Stimulated activated CD8-positive, alpha-beta memory T cell treated with anti-CD3 and anti-CD28 coated beads, Interleukin-15, amount 100 ng/mL, for 4 hours (primary cell): ENCODE measurements around the gene ERC1.
"Not testable (repeated sequence)": the region's sequence is repeated elsewhere in the genome, so short reads cannot be mapped to it uniquely, and the experiment has no call there.

Experiments
- DNase-seq, 2 donors: peaks; one replicate each; pipeline ENCODE4 v3.0.0-alpha.2; 2020; ENCODE audit warnings: low read depth in 2 of 2

Gene ERC1

DNA sequence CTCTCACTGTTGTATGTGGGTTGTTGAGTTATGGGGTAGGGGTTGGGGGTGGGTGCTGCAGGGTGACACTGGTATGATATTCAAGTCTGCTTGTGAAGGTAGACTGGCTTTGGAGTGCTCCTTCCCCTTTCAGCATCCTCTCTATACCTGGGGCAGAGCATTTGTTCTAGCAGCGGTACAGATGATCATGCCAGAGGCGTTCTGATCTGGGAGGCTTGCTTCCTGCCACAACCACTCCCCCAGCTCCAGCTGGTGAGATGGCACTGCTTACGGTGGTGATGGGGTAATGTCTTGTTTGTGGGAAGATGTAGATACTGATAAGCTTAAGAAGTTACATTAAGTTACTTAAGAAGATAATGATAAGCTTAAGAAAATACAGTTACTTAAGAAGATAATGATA is 131.8 kb downstream of the ERC1 start:
- peak in 1 of 2 donors; percentile 11 for DNase-seq

DNA sequence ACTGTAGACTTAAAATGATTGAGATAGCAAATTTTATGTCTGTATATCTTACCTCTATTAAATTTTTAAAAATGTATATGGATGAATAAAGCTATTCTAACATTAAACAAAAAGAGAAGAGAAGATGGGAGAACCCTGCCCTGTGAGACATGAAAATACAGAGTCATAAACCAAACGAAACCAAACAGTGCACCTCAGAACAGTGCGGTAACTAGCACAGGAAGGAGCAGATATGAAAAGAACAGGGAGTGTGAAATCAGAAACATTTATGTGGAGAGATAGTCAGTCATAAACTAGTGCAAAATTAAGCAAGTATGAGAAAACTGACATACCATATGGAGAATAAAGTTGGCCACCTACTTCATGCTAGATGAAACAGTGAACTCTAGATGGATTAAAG is 135.1 kb downstream of the ERC1 start:
- DNase-seq, result no peak

DNA sequence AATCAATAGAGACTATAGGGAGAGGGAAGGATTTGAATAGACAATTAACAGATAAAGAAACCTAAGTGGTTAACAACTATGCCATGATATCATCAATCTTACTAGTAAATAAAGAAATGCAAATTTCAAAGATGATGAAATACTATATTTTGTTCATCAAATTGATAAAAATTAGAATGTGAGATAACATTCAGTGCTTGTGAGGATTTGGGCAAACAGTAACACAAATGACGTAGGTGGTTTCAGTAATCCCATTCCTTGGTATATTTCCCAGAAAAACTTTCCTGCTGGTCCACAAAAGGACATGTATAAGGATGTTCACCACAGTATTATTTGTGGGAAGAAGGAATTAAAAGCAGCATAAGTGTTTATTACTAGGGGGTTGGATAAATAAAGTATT is 136.0 kb downstream of the ERC1 start:
- DNase-seq, result no peak

DNA sequence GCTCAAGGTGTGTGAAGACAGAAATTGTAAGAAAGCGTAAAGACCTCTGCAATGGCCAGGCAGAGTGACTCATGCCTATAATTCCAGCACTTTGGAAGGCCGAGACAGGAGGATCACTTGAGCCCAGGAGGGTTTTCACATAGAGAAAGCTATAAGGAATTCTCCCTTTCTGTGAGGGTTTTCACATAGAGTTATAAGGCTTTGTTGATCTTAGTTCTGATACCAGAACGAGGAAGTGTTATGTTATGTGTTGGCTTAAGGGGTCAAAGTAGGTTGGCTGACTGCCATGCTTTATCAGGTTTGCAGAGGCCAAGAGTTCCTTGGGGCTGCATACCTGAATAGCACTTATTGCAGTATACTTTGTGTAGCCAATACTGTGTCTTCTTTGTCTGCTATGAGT is 139.1 kb downstream of the ERC1 start:
- no peak for DNase-seq

DNA sequence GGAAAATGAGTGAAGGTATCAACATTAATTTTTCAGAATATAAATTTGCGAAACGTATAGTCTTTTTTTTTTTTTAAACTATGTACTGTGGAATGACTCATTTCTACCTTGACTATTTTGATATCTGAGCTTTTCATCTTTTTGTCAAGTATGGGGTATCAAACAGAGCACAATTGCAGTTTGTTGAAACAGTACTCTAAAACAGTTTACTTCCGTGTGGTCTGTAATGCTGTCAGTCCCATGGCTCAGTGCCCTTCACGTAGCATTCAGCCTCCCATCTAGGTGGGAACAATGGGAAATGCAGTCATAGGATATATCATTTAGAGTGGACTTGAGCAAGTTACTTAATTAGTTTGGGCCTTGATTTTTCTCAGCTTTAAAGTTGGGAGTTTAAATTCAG is 139.5 kb downstream of the ERC1 start:
- no peak for DNase-seq

DNA sequence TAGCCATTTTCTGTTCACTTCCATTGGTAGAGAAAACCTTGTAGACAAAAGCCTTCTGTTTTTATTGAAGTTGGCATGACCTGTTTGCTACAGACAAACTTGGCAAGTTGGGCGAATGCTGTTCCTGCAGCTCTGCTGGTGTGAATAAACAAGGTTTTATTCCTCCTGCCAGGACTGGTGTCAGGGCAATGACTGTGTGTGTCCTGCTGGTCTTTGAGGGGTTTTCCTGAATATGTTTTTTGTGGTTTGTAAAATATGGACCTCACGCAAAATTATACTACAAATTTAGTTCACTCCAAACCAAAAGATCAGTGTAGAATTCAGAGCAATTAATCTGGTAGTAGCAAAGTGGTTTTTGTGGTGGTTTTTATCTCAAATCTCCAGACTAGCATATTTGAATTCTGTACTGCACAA is 140.8 kb downstream of the ERC1 start:
- no peak for DNase-seq

DNA sequence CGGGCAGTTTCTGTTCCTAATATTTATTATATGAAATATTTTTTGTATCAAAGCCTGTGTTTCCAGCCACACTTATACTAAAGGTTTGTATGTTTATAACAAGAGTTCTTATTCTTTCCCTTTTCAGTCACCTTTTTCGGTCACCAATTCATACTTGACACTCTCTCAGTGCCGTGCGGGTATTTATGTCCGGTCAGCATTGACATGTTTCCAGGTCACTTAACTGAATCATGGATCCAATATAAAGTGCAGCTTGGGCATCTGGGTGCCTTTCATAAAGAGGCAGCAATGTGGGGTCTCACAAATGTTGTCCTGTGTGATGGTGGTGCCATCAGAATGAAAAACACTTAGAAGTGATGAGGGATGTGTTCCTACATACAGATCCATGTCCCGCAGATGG is 141.3 kb downstream of the ERC1 start:
- DNase-seq, result no peak

DNA sequence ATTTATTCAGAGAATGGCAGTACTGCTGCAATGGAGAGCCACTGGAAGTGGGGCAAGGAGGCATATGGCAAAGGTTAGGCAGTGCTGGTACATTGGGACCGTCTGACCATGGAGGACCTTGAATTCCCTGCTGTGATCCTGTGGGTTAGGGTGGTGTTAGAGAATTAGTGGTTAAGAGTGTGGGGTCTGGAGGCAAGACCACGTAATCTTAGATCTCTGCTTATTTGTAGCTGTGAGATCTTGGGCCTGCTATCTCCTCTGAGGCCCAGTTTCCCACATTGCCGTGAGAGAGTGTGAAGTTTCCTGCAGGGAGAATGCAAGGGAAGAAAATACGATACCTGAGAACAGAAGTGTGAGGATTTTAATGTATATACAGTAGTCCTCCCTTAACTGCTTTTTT is 147.7 kb downstream of the ERC1 start:
- no peak for DNase-seq

DNA sequence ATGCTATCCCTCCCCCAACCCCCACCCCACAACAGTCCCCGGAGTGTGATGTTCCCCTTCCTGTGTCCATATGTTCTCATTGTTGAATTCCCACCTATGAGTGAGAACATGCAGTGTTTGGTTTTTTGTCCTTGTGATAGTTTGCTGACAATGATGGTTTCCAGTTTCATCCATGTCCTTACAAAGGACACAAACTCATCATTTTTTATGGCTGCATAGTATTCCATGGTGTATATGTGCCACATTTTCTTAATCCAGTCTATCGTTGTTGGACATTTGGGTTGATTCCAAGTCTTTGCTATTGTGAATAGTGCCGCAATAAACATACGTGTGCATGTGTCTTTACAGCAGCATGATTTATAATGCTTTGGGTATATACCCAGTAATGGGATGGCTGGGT is 155.7 kb downstream of the ERC1 start:
- DNase-seq, result not testable (repeated sequence)

DNA sequence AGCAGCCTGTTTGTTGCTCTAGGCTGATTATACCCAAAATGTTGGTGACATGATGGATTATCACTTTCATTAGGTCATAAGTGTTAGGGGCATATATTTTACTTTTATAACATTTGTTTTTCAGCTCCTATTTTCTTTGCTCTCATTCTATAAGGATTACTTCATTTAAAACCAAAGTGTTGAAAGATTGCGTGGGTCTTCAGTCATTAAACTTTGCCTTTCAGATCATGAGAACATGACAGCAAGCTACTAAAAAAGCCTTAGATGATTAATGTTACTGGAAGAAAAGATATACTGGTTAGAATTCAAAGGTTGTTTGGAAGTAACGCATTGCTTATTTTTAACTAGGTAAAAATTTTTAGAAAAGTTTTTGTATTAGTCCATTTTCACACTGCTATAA is 156.8 kb downstream of the ERC1 start:
- no peak for DNase-seq

DNA sequence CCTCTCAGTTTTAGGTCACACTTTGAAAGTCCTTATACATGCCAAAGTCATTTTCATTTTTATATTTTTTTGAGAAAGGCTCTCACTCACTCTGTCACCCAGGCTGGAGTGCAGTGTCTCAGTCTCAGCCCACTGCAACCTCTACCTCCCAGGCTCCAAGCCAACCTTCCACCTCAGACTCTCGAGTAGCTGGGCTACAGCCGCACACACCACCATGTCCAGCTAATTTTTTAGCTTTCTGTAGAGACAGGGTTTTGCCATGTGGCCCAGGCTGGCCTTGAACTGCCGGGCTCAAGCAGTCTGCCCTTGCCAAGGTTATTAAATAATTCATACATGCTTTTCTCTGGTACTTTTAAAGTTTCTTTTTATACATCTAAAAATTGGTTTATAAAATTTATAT is 166.0 kb downstream of the ERC1 start:
- no peak for DNase-seq

DNA sequence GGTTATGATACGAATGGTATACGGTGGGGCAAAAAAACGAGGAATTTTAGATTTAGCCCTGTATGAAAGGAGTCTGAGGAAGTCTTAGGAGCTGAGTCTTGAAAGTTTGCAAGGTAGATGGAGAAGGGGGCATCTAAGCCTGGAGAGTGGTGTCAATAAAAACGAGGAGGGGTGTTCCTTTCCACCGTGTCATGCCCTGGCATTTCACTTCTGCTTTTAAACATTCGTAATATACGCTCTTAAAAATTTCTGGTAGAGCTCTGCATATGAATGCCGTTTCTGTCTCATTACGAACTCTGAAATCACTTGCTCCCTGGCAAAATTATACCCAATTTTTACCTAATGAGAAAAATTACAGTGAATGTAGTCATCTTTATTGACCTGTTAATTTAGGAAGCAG is 170.2 kb downstream of the ERC1 start:
- no peak for DNase-seq

DNA sequence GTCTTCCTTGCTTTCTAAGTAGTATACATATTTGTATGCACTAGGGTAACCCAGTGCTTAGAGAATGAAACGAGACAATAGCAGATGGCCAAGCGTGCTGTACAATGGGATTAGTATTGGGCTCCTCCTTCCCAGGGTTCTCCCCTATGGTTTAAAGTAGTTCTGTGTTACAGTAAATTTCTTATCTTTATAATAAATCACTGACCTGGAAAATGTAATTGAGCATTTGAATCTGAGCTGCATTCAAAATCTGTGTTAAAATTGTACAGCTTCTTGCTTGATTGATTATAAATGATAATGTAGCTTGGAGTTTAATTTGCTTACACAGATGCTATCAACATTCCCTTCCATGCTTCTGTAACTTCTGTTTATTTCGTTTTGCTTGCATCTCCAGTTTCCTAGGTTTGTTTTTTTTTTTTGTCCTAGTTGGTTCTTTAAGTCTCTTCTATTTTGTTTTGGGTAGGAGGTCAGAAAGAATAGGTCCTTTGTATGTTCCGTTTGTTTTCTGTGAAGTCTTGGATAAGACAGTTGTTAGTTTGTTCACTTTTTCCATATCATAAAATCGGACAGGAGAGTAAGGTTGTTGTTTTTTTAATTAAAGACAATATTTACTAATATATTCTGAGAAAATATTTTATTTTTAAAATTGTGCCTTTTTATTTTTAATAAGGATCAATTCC is 171.2 kb downstream of the ERC1 start:
- DNase-seq, result no peak

DNA sequence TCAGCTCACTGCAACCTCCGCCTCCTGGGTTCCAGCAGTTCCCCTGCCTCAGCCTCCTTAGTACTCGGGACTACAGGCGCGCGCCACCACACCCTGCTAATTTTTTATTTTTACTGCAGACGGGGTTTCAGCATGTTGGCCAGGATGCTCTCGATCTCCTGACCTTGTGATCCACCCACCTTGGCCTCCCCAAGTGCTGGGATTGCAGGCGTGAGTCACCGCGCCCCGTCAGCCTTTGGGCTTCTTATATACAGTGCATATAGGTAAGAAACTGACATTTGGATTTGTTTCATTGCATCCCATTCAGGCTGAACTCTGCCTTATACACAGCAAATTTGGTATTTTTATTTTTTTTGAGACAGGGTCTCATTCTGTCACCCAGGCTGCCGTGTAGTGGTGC is 176.8 kb downstream of the ERC1 start:
- no peak for DNase-seq

DNA sequence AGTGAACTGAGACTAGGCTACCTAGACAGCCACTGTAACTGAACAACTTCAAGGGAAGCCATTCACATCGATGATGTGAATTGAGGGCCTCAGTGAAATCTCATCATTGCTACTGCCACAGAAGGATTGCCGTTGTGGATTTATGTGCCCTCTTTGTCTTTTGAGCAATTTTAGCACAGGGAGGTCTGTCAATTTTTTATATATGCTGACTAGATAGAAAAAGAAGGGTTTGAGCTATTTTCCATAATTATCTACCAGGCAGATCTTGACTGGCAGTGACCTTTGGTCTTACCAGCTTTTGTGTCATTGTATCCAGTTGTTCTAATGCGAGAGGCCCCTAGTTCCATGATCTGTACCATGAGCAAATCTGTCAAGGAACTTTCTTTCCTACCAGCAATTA is 179.4 kb downstream of the ERC1 start:
- DNase-seq, result no peak

DNA sequence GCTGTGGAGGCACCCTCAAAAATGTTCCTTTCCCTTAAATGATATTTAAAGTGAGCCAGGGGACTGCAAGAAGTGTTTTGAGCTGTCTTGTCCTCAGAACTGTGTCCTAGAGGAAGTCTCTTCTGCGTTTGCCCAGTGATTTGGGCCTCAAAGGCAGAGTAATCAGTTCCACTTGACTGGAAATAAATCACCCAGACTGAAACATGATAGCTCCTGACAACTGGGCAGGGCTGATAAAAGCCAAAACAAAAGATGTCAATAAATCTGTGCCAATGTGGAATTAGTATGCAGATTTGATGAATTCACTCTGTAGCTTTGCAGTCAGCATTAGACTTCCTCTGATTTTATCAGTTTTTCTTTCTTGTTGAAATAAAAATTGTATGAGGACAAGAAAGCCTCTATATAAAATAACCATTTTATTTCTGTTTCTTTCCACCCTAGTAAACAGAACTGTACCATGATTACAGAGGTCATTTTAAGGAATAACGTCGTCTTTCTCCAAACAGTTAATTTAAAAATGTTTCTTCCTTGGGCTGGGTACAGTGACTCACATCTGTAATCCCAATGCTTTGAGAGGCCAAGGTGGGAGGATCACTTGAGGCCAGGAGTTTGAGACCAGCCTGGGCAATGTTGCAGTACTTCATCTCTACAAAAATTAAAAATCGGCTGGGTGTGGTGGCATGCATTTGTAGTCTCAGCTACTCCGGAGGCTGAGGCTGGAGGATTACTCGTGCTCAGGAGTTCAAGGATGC is 180.8 kb downstream of the ERC1 start:
- no peak for DNase-seq

DNA sequence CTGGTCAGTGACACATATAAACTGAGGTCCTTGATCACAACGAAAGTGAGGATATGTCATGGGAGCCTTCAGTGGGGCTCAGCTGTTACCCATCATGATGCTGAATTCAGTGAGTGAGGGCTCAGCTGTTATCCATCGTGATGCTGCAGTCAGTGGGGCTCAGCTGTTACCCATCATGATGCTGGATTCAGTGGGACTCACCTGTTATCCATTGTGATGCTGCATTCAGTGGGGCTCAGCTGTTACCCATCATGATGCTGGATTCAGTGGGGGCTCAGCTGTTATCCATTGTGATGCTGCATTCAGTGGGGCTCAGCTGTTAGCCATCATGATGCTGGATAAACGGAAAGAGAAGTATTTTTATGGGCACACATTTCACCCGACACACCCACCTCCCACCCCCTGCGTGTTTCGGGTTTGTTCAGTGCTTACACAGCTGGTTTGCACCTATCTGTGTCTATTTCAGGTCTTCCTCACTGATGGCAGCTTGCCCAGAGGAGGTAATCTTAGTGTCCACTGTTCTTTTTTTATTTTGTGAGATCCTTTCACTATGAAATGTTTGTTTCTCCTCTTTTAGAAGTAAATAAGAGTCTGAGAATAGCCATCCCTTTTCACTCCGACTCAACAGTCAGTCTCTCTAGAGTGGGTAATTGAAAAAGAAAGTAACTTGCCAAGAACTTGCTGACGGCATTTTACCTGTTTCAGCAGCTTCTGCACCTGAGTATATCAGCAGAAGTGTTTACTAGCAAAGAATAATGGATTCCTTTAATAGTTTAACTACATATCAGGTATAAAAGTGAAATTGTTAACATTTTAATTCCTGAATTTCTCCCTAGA is 183.0 kb downstream of the ERC1 start:
- DNase-seq, result no peak

DNA sequence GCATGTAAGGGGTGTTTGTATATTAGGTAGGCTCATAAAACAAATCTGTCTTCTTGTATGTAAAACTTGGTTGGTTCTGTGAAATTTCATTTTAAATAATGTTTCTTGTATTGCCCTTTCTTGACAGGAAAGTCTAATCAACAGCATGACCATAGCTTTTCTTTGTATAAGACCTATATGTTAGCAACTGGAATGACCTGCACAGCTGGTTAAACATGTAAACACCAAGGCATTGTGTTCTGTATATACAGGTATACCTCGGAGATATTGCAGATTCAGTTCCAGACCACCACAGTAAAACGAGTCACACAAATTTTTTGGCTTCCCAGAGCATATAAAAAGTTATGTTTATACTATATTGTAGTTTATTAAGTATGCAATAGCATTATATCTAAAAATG is 183.6 kb downstream of the ERC1 start:
- DNase-seq, result no peak

DNA sequence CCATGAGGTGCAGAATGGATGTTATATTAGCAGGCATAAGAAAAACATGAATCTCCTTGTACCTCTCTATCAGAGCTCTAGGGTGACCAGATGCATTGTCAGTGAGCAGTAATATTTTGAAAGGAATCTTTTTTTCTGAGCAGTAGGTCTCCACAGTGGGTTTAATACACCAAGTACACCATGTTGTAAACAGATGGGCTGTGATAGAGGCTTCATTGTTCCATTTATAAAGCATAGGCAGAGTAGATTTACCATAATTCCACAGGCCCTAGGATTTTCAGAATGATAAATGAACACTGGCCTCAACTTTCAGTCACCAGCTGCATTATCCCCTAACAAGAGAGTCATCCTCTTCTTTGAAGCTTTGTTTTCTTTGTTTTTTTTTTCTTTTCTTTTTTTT is 185.2 kb downstream of the ERC1 start:
- DNase-seq, result no peak

DNA sequence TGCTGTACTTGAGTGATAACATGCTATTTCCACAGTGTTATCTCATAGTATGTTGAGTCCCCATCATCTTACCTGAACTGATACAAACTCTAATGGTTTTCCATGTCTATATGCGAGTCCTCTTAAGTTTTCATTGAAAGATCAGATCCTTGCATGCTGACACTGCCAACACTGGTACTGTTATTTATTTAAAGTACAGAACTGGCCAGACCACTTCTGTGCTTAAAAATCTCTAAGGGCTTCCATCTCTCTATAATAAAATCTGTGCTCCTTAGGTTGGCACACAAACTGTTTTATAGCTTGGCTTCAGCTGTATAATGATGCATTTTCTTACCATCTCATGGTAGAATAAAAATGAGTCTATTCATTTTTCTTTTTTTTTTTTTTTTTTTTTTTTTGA is 188.1 kb downstream of the ERC1 start:
- DNase-seq, result no peak

DNA sequence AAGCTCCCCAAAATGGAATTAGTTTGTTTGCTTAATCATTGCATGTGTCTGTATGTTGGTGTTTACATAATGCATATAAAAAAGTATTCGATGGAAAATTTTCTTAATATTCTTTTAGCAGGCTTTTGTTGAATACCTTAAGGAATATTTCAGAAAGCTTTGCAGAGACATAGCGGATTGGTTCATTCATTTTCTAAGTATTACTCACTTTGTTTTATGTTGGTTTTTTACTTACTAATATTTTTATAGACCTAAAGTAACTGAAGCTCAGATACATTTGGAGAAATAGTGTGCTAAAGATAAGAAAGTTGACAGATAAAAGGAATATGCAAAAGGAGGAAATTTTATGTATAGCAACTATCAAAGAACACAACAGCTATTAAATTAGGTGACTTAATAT is 191.0 kb downstream of the ERC1 start:
- no peak for DNase-seq

DNA sequence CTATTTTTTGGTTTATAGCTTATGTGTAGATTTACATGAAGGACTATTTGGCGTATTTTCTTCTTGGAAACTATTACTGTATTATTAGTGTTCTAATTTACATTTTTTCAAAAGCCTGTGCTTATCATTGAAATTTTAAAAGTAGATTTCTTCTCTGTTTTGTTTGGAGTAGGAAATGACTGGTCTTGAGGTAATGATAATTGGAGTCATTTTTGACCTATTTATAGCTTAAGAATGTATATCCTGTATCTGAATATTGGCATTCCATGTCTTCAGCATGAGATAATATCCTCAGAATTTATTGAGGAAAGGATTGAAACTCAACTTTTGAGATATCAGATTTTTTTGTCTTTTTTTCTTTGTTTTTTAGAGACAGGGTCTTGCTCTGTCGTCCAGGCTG is 193.4 kb downstream of the ERC1 start:
- DNase-seq, result no peak
